GM21381 (cell line): ENCODE results near the gene PER1.
A peak's percentile ranks its signal among the peaks of the same experiment; 100 is the strongest.

Experiments
- ATAC-seq: cut with Tn5 transposase; IDR thresholded peaks from one replicate; pipeline ENCODE4 v1.9.1; 2021; ENCODE audit warnings: mild to moderate bottlenecking, moderate library complexity; ENCODE audit not compliant: unreplicated experiment

The PER1 gene

DNA sequence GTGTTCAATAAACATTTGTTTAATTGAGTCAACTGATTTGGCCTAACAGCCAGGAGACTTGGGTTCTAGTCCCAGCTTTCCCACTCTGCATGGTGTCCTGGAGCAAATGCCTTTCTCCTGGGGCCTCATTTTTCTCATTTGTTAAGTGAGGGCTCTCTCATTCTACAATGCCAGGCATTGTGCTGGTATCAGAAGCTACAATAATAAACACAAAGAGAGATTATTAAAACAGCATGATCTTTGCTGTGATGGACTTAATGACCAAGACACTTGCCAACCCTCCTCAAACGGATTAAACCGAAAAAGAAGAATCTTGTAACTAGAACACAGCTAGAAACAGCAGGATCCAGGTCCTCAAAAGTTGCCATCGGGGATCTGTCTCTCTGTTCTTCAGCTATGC lies 15.3 kb upstream of the PER1 start:
- no peak for ATAC-seq

DNA sequence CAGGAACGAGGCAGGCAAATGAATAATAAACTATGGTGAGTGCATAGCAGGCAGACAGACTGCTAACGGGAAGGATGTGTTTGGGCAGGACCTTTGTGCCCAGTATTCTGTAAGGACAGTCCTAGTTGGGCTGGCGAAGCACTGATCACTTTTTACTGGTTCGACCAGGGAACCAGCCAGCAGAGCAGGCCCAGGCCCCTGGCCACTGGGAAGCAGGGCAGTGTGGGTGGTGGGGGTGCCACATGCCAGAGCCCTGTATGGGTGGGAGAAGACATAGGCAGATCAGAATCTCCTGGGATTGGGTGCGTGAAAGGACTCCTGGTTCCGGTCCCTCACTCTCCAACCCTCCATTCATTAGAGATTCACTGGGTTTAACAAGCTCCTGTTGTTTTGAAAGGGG lies 14.5 kb upstream of the PER1 start:
- no peak for ATAC-seq

DNA sequence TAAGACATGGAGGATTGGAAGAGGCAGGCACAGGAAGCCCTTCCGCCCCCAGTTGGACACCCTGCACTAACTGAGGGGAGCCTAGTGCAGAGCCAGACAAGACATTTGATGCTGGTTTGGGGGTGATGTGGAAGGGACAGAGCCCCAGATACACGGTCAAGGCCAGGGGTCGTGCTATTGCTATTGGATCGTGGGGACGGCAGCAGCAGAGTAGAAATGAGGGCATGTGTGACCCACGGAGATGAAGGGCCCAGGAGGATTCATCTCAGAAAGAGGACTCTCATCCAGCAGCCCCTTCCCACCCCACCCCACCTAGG lies 12.6 kb upstream of the PER1 start:
- ATAC-seq: no peak

DNA sequence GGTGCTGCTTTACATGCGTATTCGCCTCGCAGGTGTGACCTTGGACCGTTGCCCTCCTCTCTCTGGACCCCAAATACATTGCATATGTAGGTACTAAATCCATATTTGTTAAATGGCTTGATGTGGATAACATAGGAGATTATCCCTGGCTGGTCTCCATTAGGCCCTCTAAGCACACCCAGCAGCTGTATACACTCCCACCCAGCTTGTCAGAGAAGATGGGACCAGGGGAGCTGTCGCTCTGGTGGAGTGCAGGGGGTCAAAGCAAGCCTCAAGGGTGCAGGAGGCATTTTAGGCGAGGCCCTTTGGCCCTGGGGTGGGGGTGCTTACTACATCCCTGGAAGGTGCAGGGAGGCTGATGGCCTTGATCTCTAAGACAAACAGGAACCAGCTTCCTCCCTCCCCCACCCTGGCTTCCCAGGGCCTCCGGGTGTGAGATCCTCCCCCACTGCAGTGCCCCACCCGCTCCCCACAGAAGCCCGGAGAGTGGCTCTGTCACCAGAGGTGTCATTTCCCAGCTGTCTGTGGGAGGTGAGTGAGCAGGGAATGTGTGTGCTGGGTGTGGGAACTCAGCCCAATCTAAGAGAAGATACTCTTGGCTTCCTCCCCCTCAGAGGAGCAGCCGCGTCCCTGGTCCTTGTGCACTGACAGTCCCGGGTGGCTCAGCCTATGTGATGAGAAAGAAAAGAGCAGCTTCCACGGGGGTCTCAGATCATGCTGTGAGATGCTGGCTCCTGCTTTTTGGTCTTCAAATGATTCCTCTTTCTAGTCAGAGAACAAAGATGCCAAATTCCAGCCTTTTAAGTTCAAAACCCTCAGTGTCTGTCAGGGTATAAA lies 12.0 kb upstream of the PER1 start:
- ATAC-seq: no peak

DNA sequence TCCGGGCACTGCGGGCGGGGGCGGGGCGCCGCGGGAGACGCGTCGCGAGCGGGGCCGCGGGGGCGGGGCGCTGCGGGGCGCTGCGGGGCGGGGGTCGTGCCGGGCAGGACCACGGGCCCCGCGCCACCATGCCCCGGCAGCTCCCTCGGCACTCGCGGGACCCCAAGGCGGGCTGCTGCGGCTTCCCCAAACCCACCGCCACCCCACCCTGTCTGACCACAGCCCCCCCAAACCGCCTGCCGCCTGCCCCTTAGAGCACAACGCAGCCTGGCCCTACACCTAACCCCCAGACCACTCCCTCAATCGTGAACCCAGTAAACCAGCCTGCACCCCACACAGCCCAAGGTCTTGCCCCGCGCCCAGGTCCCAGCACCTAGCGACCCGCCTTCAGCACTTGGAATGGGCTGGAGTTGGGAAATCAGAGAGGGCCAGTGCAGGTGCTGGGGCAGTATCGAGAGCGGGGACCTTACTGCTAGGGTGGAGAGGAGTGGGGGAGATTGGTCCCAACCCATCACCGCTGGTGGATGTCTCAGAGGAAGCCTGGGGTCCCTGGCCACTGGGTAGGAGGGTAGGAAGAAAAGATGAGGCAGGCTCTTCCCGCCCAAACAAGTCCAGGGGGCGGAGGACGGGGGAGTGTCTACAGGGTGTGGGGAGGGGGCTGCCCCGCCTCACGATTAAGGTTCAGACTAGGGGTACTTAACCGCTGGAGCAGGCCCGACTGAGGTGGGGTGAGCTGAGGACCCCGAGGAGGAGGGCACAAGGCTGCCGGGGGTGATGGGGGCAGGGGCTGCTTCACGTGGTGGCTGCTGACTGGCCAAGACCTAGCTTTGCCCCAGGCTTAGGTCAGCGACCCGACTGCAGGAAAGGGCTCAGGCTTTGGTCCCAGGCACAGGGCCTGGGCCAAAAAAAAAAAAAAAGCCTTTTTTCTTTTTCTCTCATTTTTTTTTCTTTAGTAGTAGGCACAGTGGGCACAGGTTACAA lies 11.1 kb upstream of the PER1 start:
- ATAC-seq: no peak

DNA sequence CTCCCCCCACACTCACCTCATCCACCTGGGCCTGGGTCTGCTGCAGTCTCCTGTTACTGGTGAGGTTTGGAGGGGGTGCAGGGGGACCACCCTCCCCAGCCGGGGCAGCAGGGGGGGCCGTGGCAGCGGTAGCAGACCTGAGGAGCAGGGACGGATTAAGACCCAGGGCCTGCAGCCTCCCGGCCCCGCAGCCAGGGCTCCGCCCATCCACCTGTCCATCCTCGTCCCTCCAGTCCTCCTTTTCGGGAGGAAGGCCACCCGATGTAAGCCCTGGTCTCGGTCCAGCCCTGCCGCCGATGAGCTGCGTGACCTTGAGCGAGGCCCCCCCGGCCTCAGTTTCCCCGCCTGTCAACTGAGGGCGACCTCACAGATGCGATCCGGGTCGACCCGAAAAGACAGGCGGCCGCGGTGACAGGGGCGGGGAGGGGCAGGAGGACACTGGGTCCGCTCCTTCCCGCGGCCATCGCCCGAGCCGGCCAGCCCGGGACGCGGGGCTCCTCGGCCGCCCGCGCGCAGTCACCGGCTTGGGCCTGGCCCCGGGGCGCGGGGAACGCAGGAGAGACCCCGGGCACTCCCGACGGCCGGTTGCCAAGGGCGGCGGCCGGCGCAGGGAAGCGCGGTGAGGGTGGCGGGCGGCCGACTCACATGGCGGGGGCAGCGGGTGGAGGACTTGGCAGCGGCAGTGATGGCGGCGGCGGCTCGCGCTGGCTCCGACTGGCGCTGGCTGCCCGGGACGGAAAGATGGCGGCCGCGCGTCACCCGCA lies 10.2 kb upstream of the PER1 start, which contains the start of gene VAMP2:
VAMP2 (minus strand) TSS at position 716 of the 764 bp plus-strand sequence; CDS start at position 647, 69 bp downstream.
- peak; percentile 52 for ATAC-seq

DNA sequence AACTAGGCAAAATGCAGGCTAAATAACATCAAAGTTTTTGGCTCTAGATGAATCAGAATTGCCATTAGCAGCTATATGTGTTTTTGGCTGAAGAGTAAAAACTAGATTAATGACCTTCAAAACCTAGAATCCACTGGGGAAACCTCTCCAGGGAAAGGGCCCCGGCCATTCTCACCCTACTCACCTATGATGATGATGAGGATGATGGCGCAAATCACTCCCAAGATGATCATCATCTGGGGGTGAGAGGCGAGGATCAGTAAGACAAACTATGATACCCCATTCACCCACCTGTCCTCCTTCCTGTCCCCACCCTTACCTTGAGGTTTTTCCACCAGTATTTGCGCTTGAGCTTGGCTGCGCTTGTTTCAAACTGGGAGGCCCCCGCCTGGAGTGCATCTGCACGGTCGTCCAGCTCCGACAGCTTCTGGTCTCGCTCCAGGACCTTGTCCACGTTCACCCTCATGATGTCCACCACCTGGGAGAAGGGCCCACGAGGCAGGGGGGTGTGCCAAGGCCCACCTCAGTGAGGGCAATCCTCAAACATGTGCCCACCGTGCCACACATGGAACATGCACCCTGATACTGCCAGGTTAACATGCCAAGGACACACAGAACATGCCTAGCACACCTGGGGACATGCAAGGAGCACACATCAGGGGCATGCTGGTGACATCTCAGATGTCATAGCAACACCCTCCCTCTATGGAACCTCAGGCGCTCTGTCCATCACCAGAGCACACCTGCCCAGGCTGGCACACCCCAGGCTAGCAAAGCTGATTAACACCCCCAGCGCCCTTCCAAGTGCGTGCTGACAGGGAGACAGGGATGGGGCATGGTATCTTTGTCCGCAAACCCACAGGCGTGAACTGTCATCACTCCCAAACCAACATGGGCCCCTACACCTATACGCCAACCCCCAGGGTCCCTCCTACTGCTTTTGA lies 9.4 kb upstream of the PER1 start:
- no peak for ATAC-seq

DNA sequence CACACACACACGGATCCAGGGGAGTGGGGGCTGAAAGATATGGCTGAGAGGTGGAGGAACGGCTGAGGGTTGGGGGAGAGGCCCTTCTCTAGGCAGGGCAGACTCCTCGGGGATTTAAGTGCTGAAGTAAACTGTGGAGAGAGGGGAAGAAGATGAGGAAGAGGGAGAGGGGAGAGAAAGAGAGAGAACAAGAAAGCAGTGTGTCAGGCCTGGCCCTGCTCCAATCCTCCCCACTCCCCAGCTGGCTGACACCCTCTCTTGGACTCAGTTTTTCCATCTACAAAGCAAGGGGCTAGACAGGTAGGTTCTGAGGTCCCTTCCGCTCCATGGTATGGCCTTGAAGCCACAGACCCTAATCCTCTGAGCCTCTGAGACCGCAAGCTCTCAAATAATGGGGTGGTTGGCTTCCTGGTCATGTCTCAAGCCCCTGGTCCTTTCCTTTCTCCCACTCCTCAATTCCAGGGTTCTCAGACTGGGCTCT lies 8.6 kb upstream of the PER1 start:
- ATAC-seq: no peak

DNA sequence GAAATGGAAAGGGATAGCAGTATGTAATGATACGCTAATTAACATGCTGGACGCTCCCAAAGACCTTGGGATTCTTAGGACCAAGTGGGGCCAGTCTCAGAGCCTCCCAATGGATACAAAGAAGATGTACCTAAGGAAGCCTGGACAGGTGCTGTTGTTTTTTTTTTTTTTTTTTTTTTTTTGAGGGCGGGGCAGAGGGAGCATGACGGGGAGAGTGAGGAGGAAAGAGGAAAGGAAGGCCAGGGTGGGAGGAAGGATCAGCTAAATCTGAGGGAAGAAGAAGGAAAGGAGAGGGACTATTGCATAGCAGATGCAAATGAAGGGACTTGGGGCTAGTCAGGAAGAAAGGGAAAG lies 8.0 kb upstream of the PER1 start:
- no peak for ATAC-seq

DNA sequence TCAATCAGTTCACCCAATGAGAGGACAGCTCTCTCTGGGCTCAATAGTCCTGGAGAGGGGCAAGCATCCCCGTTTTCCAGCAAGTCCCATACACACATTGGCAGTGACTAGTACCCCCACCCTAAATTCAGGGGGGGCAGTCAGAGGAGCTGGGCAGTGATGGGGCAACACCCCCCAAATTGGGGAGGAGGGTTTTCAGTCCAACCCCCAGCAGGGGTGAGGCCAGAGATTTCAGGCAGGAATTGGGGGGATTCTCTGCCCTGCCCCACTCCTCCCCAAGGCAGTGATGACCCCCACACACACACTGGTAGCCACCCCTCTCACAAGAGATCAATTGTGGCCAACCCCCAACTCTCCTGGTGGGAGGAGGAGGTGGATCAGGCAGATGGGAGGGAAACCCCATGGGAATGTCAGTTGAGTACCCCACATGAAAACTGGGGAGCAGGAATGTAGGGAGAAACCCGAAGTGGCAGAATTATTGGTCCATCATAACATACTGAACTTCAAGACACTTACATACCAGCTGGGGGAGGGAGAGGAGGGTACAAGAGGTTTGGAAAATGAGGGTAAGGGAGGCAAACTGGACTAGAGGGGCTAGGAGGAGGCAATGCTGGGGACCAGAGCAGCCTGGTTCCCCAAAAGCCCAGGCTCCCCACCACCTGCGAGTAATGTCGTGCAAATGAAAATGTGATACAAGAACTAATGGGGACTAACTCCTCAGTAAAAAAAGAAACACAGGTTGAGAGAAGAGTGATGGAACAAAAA lies 7.4 kb upstream of the PER1 start:
- no peak for ATAC-seq

DNA sequence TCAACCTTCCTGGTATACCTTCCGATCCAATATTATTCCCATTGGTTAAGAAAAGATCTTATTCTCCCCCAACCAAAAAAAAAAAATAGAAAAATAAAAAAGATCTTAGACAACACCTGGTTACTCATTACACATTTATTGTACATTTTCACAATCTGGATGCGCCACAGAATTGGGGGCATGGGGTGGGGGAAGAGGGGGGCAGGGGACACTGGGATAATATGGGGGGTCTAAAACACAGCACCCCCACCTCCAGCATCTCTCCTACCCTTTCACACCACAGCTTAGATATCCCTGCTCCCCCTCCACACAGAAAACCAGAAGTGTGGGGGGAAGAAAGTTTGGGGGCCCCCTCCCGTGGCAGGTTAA lies 6.8 kb upstream of the PER1 start:
- ATAC-seq: no peak

DNA sequence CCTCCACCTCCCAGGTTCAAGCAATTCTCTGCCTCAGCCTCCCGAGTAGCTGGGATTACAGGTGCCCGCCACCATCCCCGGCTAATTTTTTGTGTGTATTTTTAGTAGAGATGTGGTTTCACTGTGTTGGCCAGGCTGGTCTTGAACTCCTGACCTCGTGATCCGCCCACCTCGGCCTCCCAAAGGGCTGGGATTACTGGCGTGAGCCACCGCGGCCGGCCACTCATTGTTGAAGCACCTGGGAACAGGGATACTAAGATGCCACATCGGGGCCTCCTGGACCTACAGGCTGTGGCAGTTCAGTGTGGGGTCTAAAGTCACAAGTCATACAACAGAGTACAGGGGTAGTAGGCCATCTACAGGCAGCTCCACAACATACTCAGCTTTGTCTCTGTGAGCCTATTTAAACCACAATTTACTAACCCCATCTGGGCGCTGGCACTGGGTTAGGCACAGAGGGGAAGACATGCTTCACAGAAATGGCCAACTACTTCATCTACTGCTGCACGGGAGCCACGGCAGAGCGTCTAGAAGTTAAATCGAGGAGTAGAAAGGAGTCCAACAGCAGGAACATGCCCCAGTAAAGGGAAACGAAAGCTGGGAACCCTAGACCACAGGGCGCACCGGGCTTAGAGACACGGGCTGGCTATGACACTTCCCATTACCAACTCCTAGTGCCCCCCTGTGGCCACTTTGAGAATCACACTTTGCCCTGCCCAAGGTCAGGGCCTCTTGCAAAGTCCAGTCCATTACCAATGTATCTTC lies 6.2 kb upstream of the PER1 start:
- ATAC-seq: no peak

DNA sequence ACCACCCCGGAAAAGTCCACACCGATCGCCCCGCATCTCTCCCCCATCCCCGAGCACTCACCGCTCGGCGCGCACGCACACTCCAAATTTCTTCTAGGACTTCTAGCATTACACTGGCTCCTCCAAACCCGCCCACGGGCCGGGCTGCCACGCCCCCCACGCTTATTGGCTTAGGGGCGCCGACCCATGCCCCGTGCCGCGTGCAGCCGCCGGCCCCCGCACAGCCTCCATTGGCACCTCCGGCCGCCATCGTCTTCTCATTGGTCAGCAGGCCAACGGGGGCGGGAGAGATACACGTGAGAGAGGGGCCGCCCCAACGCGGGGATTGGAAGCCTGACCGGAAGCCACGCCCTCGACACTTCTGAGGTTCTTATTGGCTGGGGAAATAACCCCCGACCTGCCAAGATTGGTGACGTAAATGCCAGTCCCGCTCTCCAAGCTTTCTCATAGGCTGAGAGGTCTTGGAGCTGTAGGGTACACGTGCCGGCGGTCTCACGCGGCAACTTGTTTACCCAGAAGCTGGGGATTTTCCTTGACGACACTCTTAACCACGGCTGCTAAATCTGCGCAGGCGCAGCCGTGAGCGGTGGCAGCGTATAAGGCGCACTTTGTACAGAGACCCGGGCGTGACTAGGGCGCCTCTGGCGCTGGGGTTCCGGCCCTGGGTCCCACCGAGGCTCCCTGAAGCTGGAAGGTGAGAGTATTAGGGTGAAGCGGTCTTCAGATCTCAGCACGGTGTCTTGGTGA lies 4.2 kb upstream of the PER1 start:
- ATAC-seq: peak; percentile 77

DNA sequence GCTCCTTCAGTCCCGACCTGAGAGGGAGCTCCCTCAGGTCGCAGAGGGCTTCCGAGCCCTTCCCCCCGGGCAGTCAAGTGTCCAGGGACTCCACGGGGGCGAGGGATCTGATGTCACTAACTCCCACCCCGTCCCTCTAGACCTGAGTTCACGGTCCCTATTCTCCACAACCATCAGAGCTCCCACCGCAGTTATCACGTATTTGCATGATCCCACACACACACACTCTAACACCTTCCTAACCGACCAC lies 3.7 kb upstream of the PER1 start:
- no peak for ATAC-seq

DNA sequence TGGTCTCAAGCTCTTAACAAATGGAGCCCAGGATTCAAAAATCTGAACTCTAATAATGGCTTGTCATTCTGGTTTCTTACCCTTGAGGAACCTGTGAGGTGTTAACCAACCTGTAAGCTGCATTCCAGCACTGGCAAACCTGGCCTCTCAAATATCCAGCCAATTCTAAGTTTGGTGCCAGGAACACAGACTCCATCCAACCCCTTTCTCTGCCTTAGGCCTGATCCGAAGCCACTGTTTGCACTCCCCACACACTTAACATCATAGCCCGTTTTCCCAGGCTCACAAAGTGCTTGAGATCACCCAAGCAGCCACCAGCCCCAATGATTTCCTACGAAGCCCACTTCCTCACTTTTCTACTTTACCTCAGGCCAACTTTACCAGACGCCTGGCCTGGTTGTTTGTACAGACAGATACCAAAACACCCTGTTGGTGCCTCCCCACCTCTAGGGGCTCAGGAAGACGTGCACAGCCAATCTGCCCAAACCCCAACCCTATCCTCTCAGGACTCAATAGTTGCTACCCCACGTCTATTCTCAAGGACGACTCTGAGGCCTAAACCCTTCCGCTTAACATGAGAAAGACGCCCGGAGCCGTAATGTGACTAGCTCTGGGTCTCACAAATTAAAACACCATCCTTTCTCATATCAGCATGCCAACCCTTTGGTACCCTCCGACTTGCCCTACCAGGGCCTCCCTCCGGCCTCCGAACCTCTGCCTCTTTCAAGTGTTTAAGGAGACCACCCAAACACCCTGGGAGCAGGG lies 3.2 kb upstream of the PER1 start:
- no peak for ATAC-seq

DNA sequence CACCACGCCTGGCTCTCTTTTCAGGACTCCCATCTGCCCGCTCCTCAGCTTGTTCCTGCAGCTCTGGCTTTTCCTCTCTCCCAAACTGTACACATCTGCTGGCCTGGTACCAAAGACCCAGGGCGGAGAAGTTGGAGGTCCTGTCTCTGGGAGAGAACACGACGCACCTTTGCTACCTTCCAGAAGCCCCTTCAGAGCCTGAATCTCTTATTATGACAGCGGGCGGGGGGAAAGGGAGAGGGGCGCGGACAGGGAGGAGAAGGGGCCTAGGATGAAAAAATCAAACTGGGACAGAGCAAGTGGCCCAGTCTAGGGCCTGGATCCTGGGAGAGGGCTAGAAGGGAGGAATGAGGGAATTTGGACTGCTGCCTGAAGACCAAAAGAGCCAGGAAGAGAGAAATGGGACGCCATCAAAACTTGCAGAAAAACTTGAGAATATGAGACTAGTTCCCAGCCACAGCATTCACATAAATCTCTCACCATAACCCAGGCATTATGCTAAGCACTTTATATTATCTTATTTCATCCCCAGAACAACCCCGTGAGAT lies 2.5 kb upstream of the PER1 start:
- ATAC-seq: no peak

DNA sequence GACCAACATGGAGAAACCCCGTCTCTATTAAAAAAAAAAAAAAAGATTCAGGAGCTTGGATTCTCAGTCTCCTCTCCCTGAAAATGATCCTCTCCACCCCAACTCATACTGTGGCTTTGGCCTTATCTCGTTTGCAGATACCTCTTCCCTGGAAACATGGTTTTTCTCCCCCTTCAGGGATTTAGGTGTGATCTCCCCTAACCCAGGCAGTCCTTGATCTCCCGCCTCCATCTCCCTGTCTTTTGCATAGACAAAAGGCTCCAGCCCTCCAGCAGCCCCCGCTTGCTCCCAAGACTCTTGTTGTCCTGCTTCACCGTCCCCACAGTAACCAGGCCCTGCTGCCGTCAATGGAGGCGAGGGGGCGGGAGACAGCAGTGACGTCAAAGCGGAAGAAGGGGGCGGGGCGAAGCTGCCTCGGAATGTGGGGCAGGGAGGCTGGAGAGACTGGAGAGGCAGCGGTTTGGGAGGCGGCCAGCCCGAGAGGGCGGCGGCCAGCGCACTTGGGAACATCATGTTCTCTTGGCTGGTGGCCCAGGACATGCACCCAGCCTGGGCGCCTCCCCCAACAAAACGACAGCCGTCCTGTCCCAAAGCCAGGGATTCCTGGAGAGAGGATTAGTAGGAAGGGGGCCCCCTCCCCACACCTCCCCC lies 1.9 kb upstream of the PER1 start:
- no peak for ATAC-seq
